ENCODE measurements around the gene INTS3. TPM values are rescaled to one million over a fixed set of nuclear protein-coding genes. Genes with fewer than 3 reads are reported as not detected.

INTS3 gene
- total and polyA plus RNA-seq, 2 of the 8 experiments (the other 6 are each of a cell fraction or from before 2014, with no cell fraction given): 66.8 to 93.2 TPM

- Histone ChIP-seq H2BK5ac (ENCODE audit: low read depth, low read length) (0 out of 2 replicates have a peak overlapping the region, but pooled peaks have one; percentile 24), H3K9ac (replicated peaks in 1 of 4; ENCODE audit: extremely low read depth in 1 of 4, low read depth in 3 of 4, low read length in 3 of 4) (no peak overlapping the region), H3K18ac (ENCODE audit: extremely low read depth, low read length) (no peak overlapping the region; the same call in 1 of the 2 replicates), H2AFZ (ENCODE audit: low read length) (no peak overlapping the region), H3K27me3 (replicated peaks in 1 of 4; ENCODE audit: control insufficient read depth in 3 of 4, extremely low read depth in 1 of 4, insufficient read depth in 3 of 4, low read length in 3 of 4) (no peaks in the 10 kb centered on the region), H4K8ac (ENCODE audit: extremely low read depth, insufficient read depth, low read length) (no peak overlapping the region), H3K23ac (ENCODE audit: insufficient read length) (no peak overlapping the region), H4K91ac (replicated peaks; ENCODE audit: insufficient read length, low read length) (no peak overlapping the region), H2BK120ac (replicated peaks; ENCODE audit: low read depth, low read length) (no peak overlapping the region), H4K5ac (ENCODE audit: insufficient read length, low read depth, low read length) (no peak overlapping the region), H3K4me2 (ENCODE audit: insufficient read depth in 1 of 2, low read depth in 2 of 2, low read length in 2 of 2) (no peak overlapping the region), H2BK20ac (ENCODE audit: low read length) (no peak overlapping the region), H3K4ac (replicated peaks; ENCODE audit: insufficient read length, low read depth, low read length) (no peak overlapping the region), H3K36me3 (ENCODE audit: control insufficient read depth in 2 of 4, insufficient read depth in 4 of 4, low read length in 3 of 4) (peaks cover 0 to 12% (median 2%) of the 10 kb centered on the region in 4 experiments; a peak in 4 of 8 replicates), H3K56ac (replicated peaks; ENCODE audit: insufficient read length, low read depth, low read length) (no peak overlapping the region), H3K4me1 (replicated peaks in 1 of 4; ENCODE audit: control insufficient read depth in 3 of 4, insufficient read depth in 4 of 4, low read length in 3 of 4) (peaks cover 0 to 2% (median 0%) of the 10 kb centered on the region in 4 experiments; a peak in 1 of 7 replicates), H3K9me3 (ENCODE audit: insufficient read depth in 2 of 2, low read depth in 1 of 2, low read length in 1 of 2) (no peaks in the 10 kb centered on the region), H3K79me2 (ENCODE audit: control insufficient read depth in 1 of 2, insufficient read depth in 2 of 2, low read length in 2 of 2) (peaks cover 0 to 33% of the 10 kb centered on the region in 2 experiments; a peak in 2 of 4 replicates), H3K23me2 (ENCODE audit: low read depth, low read length) (no peaks in the 10 kb centered on the region), H2BK15ac (ENCODE audit: low read length) (no peak overlapping the region), H3K4me3 (ENCODE audit: extremely low read depth in 1 of 4, insufficient read depth in 2 of 4, low read depth in 3 of 4, low read length in 4 of 4) (no peak overlapping the region), H3K14ac (ENCODE audit: insufficient read length) (no peak overlapping the region), H4K20me1 (replicated peaks in 1 of 2; ENCODE audit: control insufficient read depth in 1 of 2, insufficient read depth in 2 of 2, low read length in 2 of 2) (no peaks in the 10 kb centered on the region), H2AK5ac (ENCODE audit: low read depth, low read length) (no peak overlapping the region), H2BK12ac (ENCODE audit: low read depth, low read length) (no peak overlapping the region), H3K79me1 (ENCODE audit: low read depth, low read length) (peaks cover 3% of the 10 kb centered on the region), H3K27ac (ENCODE audit: low read depth, low read length) (no peak overlapping the region)
- no peak for FAIRE-seq
- ChIA-PET POLR2A (ENCODE audit: partially characterized antibody) (interaction anchor here (0.6 to 9.2 kb wide), 10 partner anchors 9 to 255 kb away, joined by 3 to 60 read pairs (median 4); partner anchors contain the start of genes CREB3L4, NPR1, RPS27 and SLC27A3), CTCF (ENCODE audit: partially characterized antibody) (interaction anchor here (1.0 to 3.3 kb wide), 7 partner anchors 10 to 57 kb away, joined by 3 to 18 read pairs (median 4); no protein-coding TSS in a partner anchor)
- DNase-seq (ENCODE audit: low read depth in 1 of 2, low spot score in 2 of 2): no peak
- 83% methylated on average over 3 of the region's 3 CpGs; no CpG with 5 or more reads in 1 of the 2 experiments for WGBS, 2 experiments (ENCODE audit: extremely low coverage in 1 of 2, insufficient coverage in 1 of 2, insufficient read length in 1 of 2, insufficient replicate concordance in 2 of 2, low coverage in 1 of 2, low lambda C conversion rate in 2 of 2, missing lambda C conversion rate in 1 of 2)
- TF ChIP-seq HDAC2 (IDR thresholded peaks at IDR 0.05; ENCODE audit: borderline replicate concordance in 1 of 2, low read depth in 2 of 2, low read length in 2 of 2) (no peak), KDM1A (IDR thresholded peaks at IDR 0.05; ENCODE audit: borderline replicate concordance, low read length) (no peak), SP4 (IDR thresholded peaks at IDR 0.05; ENCODE audit: low read length) (no peak), SIN3A (conservative IDR thresholded peaks at IDR 0.05 in 1 of 2, IDR thresholded peaks at IDR 0.05 in 1 of 2; ENCODE audit: low read depth in 1 of 2, low read length in 2 of 2) (no peak), CBX5 (IDR thresholded peaks at IDR 0.05; ENCODE audit: low read depth, low read length) (no peak), CHD1 (IDR thresholded peaks at IDR 0.05; ENCODE audit: low read depth, low read length) (no peak), EGR1 (IDR thresholded peaks at IDR 0.05; ENCODE audit: borderline replicate concordance, low read depth, low read length) (no peak), RBBP5 (IDR thresholded peaks at IDR 0.05; ENCODE audit: borderline replicate concordance, low read depth, low read length) (no peak), SIRT6 (IDR thresholded peaks at IDR 0.05; ENCODE audit: low read length) (no peak), SRF (IDR thresholded peaks at IDR 0.05; ENCODE audit: low read depth, low read length) (no peak), CTBP2 (IDR thresholded peaks at IDR 0.05; ENCODE audit: borderline replicate concordance, insufficient read depth, insufficient read length, low read length) (no peak), KDM5A (IDR thresholded peaks at IDR 0.05; ENCODE audit: low read length) (no peak)
- TF ChIP-seq, protein P1, sequence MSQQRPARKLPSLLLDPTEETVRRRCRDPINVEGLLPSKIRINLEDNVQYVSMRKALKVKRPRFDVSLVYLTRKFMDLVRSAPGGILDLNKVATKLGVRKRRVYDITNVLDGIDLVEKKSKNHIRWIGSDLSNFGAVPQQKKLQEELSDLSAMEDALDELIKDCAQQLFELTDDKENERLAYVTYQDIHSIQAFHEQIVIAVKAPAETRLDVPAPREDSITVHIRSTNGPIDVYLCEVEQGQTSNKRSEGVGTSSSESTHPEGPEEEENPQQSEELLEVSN (IDR thresholded peaks at IDR 0.05): no peak
Observed at GRCh38 chr1:153735090-153735420, 7.2 kb downstream of the INTS3 start.

Data from H1 (cell line).